Stimulated activated CD8-positive, alpha-beta memory T cell treated with anti-CD3 and anti-CD28 coated beads, Interleukin-15, amount 100 ng/mL, for 1 hour (primary cell): Measurements from ENCODE around the gene DGKG.

Experiments used
- DNase-seq: peaks from one replicate; pipeline ENCODE4 v3.0.0-alpha.2; 2020; ENCODE audit warnings: low read depth

DGKG gene

DNA sequence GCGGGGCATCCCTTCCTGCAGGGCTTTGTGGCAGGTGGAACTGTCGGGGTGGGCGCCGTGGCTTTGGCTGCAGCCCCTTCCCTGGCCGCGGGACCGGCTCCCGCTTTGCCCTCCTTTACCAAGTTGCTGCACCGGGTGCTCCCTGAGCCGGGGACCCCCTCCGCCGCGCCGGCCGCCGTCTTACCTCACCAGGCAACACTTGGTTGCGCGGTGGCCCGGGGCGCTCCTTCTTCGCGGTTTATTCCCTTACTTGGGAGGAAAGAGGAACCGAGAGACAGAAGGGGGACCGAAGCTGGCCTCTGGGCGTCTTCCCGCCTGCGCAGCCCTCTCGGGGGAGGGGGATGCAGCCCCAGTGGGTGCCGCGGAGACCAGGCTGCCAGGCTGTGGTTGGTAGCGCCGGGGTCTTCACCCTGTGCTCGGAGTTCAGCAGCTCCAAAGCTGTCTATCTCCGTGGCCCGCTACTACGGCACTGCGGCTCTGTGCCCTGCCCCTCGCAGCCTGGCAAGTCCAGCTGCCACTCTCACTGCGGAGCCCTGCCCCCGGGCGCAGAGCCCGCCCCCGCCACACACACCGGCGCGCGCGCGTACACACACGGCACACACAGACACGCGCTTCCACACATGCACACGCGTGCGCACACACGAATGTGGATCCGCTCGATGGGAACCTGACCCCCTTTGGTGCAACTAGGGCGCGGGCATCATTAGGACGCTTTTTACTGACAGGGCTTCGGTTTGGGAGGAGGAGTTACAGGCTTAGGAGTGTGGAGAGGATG, at the start of gene DGKG:
Gene DGKG, minus strand, starts transcription at position 473 of the 775 bp plus-strand sequence. CDS start 41,775 bp downstream, outside the sequence.
- DNase-seq: no peak

DNA sequence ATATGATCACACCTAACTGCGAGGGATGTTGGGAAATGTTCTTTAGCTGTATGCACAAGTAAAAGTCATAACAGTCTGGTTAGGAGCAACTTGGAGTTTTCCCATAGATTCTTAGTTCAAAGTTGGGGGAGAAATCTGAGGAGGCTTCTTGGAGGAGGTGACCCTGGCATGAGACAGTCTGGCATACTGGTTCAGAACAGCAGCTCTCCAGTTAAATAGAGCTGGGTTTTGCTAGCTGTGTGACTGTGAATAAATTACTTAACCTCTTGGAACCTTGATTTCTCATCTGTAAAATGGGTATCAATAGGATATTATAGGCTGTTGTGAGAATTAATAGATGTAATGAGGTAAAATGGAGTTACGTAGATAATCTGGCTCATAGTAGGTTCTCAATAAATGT, 49.1 kb upstream of the DGKG start:
- DNase-seq: no peak

DNA sequence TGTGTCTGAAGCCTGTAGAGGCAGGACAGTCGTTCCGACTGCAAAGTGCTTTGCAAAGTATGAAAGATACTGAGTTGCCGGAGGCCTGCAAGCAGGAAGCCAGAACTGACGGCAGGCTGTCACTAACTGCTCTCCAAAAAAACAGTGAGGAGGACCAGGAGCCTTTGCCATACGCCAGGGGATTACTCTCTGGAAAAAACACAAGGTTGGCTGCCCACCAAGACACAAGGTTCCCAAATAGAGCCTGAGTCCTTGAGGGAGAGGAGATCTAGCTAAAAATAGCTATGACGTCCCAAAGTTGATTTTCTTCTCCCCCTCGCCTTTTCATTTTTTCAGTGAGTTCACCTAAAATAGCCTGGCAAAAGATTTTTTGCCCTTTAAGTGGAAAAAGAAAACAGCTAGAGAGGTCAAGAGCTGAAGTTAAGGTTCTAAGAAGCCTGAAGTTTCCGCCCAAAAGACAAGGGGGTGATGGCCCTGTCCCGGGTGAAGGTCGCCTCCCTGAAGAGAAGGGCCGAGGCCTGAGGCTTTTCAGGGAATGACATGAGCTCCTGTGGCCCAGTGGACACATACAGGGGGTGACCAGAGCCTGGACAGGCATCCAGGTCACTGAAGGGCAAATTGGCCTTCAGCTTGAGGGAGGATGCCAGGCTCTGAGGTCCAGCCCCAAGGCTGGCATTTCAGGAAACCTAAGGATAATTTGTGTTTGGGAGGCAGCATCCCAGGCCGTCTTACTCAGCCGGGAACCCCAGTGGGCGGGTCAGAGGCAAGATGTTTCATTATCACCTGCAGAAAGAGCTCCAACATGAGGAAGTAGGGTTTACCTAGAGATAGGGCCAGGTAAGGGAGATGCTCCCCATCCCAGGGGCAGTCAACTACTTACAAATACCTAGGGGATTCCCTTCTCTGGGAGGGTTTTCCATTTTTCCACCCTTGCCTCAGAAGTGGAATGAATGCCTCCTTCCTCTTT, 44.9 kb upstream of the DGKG start:
- DNase-seq: no peak

DNA sequence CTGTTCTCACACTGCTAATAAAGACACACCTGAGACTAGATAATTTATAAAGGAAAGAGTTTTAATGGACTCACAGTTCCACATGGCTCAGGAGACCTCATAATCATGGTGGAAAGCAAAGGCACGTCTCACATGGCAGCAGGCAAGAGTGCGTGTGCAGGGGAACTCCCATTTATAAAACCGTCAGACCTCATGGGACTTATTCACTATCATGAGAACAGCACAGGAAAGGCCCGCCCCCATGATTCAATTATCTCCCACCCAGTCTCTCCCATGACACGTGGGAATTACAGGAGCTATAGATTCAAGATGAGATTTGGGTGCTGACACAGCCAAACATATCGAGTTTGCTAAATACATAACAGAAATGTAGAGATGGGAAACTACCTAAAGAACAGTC, 39.5 kb upstream of the DGKG start:
- no peak for DNase-seq

DNA sequence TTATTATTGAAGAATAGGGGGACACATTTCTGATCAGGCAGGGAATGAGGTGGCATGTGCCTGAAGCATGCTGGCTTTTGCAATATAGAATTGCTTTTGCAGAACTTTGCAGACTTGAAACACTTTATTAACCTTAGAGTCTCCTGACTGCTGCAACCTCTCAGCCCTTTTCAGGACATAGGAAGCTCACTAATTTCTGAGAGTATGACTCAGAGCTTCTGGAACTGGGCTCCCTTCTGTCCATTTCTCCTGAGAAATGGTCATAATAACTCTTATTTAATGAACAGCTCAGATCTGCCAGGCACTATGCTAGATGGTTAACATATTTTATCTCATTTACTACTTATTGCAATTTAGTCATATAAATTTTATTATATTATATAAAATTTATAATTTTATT, 38.6 kb upstream of the DGKG start:
- no peak for DNase-seq

DNA sequence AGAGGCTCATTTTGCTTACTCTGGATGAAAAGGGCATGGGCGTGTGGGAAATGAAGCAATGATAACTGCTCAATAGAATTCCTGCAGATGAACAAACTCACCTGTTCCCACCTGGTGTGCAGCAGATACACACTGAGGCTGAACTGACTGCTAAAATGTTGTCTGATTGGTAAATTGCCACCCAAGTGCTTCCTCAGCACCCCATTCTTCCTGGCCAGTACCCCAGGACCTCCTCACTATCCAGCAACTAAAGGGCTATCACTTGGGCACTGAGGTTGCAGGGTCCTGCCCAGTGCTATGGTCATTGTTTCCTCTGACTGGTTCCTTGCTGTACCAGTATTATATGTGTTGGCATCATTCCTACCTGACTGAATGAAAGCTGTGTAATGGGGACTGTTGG, 38.0 kb upstream of the DGKG start:
- no peak for DNase-seq

DNA sequence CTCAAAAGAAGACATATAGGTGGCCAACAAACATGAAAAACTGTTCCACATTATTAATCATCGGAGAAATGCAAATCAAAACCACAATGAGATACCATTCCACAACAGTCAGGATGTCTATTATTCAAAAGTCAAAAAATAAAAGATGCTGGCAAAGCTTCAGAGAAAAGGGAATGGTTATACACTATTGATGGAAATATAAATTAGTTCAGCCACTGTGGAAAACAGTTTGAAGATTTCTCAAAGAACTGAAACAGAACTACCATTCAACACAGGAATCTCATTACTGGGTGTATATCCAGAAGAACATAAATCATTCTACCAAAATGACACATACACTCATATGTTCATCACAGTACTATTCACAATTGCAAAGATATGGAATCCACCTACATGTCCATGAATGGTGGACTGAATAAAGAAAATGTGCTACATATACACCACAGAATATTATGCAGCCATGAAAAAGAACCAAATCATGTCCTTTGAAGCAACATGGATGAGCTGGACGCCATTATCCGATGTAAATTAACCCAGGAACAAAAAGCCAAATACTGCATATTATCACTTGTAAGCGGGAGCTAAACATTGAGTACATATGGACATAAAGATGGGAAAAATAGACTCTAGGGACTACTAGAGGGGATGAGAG, 32.7 kb upstream of the DGKG start:
- no peak for DNase-seq

DNA sequence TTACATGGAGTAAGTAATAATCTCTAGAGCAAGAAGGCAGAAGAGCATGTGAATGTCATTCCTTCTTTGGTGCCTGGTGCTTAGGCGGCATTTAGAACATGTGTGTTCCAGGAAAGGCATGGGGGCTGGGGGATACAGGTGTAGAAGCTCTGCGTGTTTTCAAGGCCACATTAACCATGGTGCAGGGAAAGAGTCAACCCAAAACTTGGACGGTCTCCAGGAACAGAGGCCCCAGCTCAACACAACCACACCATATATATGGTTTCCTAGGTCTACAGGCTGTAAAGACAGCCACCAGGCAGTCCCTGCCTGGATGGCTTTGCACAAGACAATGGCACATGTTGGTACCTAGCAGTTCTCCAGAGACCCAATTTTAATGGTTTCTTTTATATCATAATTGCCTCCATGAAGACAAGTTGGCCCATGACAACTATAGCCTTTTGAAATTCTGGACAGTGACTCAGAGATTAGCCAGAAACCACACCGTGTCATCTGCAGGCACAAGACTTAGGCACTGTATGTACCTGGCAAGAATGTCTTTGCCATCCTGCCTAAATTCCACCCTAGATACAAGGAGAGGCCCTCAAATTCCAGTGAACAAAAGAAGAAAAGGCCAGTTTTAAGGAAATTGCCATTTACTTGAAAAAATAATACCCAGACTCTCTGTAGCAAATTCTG, 25.0 kb upstream of the DGKG start:
- no peak for DNase-seq

DNA sequence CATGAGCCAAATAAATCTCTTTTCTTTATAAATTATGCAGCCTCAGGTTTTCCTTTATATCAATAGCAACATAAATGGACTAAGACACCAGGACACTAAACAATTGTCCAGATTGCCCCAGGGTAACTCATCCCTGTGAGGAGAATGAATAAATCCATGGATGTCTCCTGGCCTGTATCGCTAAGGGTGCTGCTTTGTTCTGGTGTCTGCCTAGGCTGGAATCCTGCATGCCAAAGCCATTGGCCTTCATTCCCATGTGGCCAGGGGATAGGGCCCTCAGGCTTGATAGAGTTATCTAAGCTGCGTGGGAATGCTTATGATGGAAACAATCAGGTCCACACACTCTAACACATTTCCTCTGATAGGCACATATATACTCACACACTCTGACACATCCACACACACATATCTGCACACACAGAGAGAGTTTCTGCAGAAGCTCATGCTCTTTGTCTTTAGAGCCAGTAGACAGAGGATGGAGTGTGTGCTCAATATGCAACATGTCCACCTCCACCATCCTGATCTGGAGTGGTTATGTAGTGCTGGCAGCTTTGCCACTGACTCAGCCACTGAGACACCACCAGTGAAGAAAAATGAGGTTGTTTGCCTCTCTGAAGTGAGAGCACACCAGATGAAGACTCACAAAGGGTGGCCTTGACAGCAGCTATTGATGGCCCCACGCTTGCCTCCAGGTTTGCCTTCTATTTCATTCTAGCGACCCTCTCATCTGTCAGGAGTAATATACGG, 24.0 kb upstream of the DGKG start:
- DNase-seq: no peak

DNA sequence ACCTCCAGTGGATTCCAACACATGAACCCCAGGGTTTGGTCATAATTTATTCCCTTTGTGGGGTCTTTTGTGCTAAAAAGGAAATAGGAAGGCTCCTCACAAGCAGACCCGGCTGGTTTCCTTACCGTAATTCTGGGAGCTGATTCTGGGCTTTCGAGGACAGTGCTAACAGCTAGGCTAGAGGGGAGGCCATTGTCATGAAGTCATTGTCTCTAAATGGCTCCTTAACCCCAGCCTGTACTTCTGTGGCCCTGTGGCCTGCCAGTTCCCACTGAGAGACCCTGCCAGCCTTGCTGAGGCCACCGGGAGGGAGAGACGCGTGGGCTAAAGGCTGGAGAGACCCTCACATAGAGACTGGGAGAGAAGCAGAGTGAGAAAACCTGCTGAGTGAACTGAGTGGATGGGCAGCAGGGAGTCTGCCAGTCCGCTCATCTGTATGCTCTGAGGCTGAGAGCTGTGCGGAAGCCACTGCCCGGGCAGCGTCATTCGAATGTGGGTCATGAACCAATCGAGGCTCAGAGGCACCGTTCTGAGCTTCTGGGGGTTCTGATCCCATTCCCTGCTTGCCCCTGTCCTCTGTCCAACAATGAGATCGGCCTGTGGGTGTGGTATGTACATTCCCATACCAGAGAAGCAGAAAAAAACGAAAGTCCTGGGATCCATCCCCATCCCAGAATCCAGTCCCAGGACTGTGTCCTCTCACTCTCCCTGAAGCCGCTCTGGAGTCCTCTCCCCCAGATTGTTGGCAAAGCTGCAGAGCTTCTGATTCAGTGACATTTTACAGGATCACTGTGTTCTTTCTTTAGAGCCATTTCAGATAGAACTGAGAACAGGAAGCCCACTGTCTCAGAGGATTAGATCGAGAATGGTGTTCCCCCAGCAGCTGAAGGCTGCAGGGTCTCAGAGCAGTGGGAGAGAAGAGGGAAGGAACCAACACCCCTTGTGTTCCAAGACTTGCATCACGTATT, 21.3 kb upstream of the DGKG start:
- no peak for DNase-seq

DNA sequence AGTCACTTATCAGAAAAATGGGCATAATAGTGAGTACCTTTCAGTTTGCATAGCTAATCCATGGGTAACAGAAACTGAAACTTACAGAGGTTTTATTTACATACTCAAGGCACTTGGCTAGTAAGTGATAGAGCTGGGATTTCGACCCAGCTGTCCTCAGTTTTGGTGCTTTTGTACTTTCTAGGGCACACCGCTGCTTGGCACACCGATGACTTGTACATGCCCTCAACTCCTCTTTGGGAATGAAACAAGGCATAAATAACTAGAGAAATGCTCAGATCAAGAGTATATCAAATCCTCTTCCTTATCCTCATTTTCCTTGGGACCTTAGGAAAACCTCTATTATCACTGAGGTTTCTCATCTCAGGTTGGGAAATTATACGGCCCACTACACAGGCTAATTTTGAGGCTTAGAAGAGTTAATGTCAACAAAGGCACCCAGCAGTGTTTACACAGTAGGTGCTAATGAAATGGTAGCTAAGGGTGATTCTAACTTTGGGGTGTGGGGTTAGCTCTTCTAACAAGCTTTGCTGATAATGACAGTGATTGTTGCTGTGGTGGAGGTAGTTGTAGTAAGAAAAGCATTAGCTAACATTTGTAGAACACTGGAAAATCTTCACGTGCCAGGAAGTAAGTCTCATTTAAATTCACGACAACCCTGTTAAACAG, 20.3 kb upstream of the DGKG start:
- DNase-seq: no peak

DNA sequence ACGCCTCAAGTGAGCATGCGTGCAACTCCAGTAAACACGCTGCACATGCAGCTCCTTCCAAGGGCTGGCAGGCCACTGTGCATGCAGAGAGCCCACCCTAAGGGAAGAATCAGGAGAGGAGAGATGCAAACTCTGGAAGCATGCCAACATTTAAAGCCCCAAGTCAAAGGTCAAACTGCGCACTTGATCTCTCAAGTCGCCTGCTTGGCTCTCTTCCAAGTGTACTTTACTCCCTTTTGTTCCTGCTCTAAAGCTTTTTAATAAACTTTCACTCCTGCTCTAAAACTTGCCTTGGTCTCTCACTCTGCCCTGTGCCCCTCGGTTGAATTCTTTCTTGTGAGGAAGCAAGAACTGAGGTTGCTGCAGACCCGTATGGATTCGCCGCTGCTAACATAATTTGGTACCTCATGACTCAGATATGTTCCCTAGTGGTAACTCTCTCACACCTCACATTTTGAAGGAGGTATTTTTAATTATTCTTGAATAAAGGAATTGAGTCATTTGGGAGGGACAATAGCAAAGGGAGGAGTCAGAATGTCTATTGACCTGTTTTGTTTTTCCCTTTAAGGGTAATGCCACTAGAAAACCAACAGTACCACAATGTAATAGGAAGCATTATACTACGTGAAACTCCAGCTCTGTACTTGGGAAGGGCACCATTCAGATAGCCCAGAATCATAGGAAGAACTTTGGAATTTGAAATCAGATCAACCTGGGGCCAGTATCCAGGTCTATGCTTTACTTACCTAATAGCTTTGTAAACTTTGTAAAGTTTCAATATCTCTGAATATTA, 19.6 kb upstream of the DGKG start:
- no peak for DNase-seq

DNA sequence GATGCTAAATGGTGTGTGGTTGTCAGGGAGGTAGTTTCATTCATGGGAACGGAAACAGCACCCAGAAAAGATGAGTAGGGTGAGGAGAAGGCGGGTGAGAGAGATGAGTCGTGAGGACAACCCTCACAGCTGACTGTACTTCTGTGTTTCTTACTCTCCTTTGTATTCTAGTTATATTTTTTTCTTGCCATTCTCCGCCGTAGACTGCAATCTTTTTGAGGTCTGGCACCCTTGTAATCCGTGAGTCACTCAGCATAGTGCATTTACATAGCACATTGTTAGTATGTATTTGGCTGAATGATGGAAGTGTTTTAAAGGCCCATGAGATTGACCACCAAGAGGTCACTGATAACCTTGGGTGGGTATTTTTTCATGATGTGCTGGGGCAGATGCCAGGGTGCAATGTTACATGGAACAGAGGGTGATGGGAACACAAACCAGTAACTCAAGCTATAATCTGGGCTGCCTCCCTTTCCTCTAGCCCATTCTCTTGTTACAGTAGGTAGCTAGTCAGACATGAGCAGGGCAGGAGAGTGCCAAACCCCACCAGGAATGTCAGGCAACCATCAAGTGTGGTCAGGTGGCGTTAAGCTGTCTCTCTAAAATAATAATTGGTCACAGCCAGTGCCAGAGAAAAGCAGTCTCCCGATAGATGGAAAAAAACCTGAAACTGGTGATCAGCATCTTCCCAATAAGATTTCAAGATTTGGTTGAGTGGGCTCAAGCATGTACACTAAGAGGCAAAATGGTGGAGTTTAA, 18.8 kb upstream of the DGKG start:
- no peak for DNase-seq

DNA sequence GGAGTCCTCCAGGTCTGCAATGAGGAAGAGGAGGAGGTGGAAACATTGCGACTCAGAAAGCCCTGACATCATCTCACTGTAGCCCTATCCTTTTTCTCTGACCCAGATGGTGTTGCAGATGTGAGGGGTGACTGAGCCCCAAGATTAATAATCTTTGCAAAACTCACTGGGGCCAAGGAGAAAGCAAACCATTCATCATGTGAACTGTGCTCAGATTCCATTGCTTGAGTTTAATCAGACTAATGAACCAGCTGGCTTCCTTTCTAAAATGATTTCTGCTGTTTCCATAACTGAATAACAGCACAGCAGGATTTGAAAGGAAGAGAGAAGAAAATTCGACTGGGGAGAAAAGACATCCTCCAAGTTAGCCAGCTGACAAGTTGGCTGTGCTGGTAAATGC, 13.4 kb upstream of the DGKG start:
- DNase-seq: no peak

DNA sequence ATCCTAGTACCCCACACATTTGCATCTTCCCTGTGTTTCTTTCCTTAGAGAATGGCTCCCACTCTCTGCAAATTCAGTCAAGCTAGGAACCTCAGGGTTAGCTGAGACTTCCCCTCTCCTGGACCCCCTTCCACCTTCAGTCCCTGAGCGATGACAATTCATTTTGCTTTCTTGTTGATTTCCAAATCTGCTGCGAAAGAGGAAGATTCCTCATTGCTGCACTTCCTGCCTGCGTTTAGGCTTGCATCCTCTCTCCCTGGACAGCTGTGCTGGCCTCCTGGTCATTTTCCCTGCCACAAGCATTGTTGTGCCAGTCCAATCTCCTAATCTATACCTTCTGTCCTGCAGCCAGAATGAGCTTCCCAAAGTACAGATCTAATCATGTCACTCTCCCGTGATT, 12.3 kb upstream of the DGKG start:
- no peak for DNase-seq

DNA sequence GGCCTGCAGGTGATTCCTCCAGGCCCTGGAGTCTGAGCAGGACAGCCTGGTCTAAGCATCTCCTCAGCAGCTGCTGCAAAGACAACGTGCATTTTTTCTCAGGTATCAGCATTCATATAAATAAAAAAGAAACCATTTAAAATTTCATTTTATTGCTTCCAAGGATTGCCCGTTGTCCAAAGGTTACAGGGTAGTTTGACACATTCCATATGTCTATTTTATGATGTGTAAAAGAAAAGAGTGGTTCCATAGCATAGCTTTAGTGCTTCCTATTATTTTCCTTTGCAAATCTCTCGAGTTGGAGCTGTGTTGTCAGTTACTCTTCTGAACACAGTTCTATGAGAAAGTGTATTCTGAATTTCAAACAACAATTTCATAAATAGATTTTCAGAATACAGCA, 7.2 kb upstream of the DGKG start:
- DNase-seq: no peak

DNA sequence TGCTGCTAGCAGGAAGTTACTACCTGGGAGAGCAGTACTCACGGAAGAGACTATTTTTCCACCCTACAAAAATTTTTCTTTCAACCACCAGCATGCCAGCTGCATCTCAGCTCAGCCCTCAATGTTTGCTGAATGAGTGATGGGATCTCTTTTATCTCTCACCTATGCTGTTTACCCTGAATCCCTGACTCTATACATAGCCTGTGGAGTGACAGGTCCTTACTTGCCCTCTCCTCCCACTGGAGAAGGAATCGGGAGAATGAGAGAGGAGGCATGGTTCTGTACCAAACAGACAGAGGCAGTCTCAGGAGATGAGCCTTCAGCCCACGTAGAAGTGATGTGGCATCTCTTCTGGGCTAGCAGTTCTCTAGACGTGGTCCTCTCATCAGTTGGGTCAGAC, 6.7 kb upstream of the DGKG start:
- no peak for DNase-seq

DNA sequence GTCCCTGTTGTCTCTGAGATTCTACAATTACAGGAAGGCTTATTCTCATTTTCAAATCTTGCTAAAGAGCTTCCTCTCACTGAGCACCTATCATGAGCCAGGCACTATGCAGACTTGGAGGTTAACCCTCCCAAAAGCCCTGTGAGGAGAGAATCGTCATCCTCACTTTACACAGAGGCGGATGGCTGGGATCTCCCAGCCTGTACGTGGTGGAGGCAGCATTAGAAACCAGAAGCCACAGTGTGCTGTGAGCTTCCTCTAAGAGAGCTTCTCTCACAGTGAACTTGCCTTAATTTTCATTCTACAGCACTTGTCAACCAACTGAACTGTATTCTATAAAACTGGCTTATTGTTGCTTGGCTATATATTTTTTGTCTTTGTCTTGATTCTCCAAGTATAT, 6.1 kb upstream of the DGKG start:
- no peak for DNase-seq
